ENCODE data around the gene CFL1. TPM values are rescaled to one million over a fixed set of nuclear protein-coding genes. Genes with fewer than 3 reads are reported as not detected.

Gene CFL1
- total and polyA plus RNA-seq, 2 of the 8 experiments (the other 6 are each of a cell fraction or from before 2014, with no cell fraction given), result 1,252 to 1,365 TPM

- no peak overlapping the region for H2AFZ ChIP-seq (ENCODE audit: low read length)
- POLR2A ChIA-PET (ENCODE audit: partially characterized antibody), result interaction anchor here (1.2 to 39.7 kb wide), 3 partner anchors 7 to 117 kb away, joined by 3 to 1071 read pairs (median 1071); partner anchors contain the start of genes CCDC85B, CFL1, CTSW and EFEMP2
- no peak overlapping the region for H3K23ac ChIP-seq (ENCODE audit: insufficient read length)
- DNase-seq (ENCODE audit: low read depth in 1 of 2, low spot score in 2 of 2) (no peak), FAIRE-seq (no peak)
- H3K23me2 ChIP-seq (ENCODE audit: low read depth, low read length), result peaks cover 20% of the 10 kb centered on the region
- H3K79me1 ChIP-seq (ENCODE audit: low read depth, low read length), result no peaks in the 10 kb centered on the region; the same call in 1 of the 2 replicates
- H3K56ac ChIP-seq (replicated peaks; ENCODE audit: insufficient read length, low read depth, low read length), result no peak overlapping the region
- no peak overlapping the region for H4K91ac ChIP-seq (replicated peaks; ENCODE audit: insufficient read length, low read length)
- no peak overlapping the region for H3K4me2 ChIP-seq (ENCODE audit: insufficient read depth in 1 of 2, low read depth in 2 of 2, low read length in 2 of 2)
- no peak overlapping the region for H2BK12ac ChIP-seq (ENCODE audit: low read depth, low read length)
- H2BK20ac ChIP-seq (ENCODE audit: low read length), result no peak overlapping the region
- no peak overlapping the region for H3K18ac ChIP-seq (ENCODE audit: extremely low read depth, low read length)
- H4K5ac ChIP-seq (ENCODE audit: insufficient read length, low read depth, low read length), result no peak overlapping the region
- 92% methylated on average over 20 of the region's 24 CpGs; no CpG with 5 or more reads in 1 of the 2 experiments for whole genome bisulfite sequencing, 2 experiments (ENCODE audit: extremely low coverage in 1 of 2, insufficient coverage in 1 of 2, insufficient read length in 1 of 2, insufficient replicate concordance in 2 of 2, low coverage in 1 of 2, low lambda C conversion rate in 2 of 2, missing lambda C conversion rate in 1 of 2)
- H2BK120ac ChIP-seq (replicated peaks; ENCODE audit: low read depth, low read length), result no peak overlapping the region
- no peak overlapping the region for H2BK15ac ChIP-seq (ENCODE audit: low read length)
- CTCF ChIA-PET (ENCODE audit: partially characterized antibody), result interaction anchor here (0.6 to 9.9 kb wide), 7 partner anchors 9 to 293 kb away, joined by 3 to 191 read pairs (median 6); partner anchors contain the start of genes CCDC85B, EFEMP2, FIBP and ZNRD2
- H3K4me3 ChIP-seq (ENCODE audit: extremely low read depth in 1 of 4, insufficient read depth in 2 of 4, low read depth in 3 of 4, low read length in 4 of 4), result no peak overlapping the region
- H3K9me3 ChIP-seq (ENCODE audit: insufficient read depth in 2 of 2, low read depth in 1 of 2, low read length in 1 of 2), result no peaks in the 10 kb centered on the region
- no peak overlapping the region for H3K4ac ChIP-seq (replicated peaks; ENCODE audit: insufficient read length, low read depth, low read length)
- no peak overlapping the region for H2AK5ac ChIP-seq (ENCODE audit: low read depth, low read length)
- TF ChIP-seq POLR2AphosphoS5 (IDR thresholded peaks at IDR 0.05; ENCODE audit: low read depth, low read length) (peak; percentile 64; the same call in 1 of the 2 replicates), BCL11A (IDR thresholded peaks at IDR 0.05; ENCODE audit: low read depth in 2 of 2, low read length in 2 of 2) (no peak)
- H2BK5ac ChIP-seq (ENCODE audit: low read depth, low read length), result no peak overlapping the region
- H3K36me3 ChIP-seq (ENCODE audit: control insufficient read depth in 2 of 4, insufficient read depth in 4 of 4, low read length in 3 of 4), result peaks cover 5 to 17% (median 14%) of the 10 kb centered on the region in 4 experiments
- H3K9ac ChIP-seq (replicated peaks in 1 of 4; ENCODE audit: extremely low read depth in 1 of 4, low read depth in 3 of 4, low read length in 3 of 4), result no peak overlapping the region
- H4K20me1 ChIP-seq (replicated peaks in 1 of 2; ENCODE audit: control insufficient read depth in 1 of 2, insufficient read depth in 2 of 2, low read length in 2 of 2), result no peaks in the 10 kb centered on the region
- peaks cover 0 to 10% (median 7%) of the 10 kb centered on the region in 4 experiments; a peak in 5 of 7 replicates for H3K4me1 ChIP-seq (replicated peaks in 1 of 4; ENCODE audit: control insufficient read depth in 3 of 4, insufficient read depth in 4 of 4, low read length in 3 of 4)
- H3K27me3 ChIP-seq (replicated peaks in 1 of 4; ENCODE audit: control insufficient read depth in 3 of 4, extremely low read depth in 1 of 4, insufficient read depth in 3 of 4, low read length in 3 of 4), result no peaks in the 10 kb centered on the region
- H3K79me2 ChIP-seq (ENCODE audit: control insufficient read depth in 1 of 2, insufficient read depth in 2 of 2, low read length in 2 of 2), result peaks cover 0 to 5% of the 10 kb centered on the region in 2 experiments; a peak in 1 of 4 replicates
- H3K14ac ChIP-seq (ENCODE audit: insufficient read length), result no peak overlapping the region
- no peak overlapping the region for H3K27ac ChIP-seq (ENCODE audit: low read depth, low read length)
- 0 out of 2 replicates have a peak overlapping the region, but pooled peaks have one; percentile 40 for H4K8ac ChIP-seq (ENCODE audit: extremely low read depth, insufficient read depth, low read length)
Observed at GRCh38 chr11:65862941-65863888, 5.2 kb upstream of the CFL1 start.

All from H1 (cell line).